Activated CD4-positive, alpha-beta memory T cell treated with anti-CD3 and anti-CD28 coated beads, Interleukin-2, amount 10 ng/mL, durations not matched to agents 7 days and 5 days (primary cell): ENCODE measurements around the gene CALN1. TPM values are rescaled to one million over a fixed set of nuclear protein-coding genes. Genes with fewer than 3 reads are reported as not detected.

Source experiments
- CTCF ChIA-PET: fragments of 350-600 bp; sonication (Branson Sonifier 250); formaldehyde crosslinking; loops from one replicate; lab custom pipeline; 2021; ENCODE audit warnings: antibody characterized with exemption, inconsistent platforms; lab: Charles Lee
- POLR2A ChIA-PET: fragments of 350-600 bp; sonication (Branson Sonifier 250); formaldehyde crosslinking; loops from one replicate; lab custom pipeline; 2021; ENCODE audit warnings: antibody characterized with exemption; lab: Charles Lee
- DNase-seq: peaks from one replicate; pipeline ENCODE4 v3.0.0-alpha.2; 2020
- H3K27ac Mint-ChIP-seq: one replicate; pipeline ENCODE4 v1.8.0; 2021; ENCODE audit warnings: mild to moderate bottlenecking, mixed read lengths
- H3K27me3 Mint-ChIP-seq: one replicate; pipeline ENCODE4 v1.8.0; 2021; ENCODE audit warnings: mixed read lengths
- H3K36me3 Mint-ChIP-seq: one replicate; pipeline ENCODE4 v1.8.0; 2021; ENCODE audit warnings: low read depth, mixed read lengths
- H3K4me1 Mint-ChIP-seq: one replicate; pipeline ENCODE4 v1.8.0; 2021; ENCODE audit warnings: mixed read lengths
- H3K4me3 Mint-ChIP-seq: one replicate; pipeline ENCODE4 v1.8.0; 2021; ENCODE audit warnings: mild to moderate bottlenecking, mixed read lengths
- H3K9me3 Mint-ChIP-seq: one replicate; pipeline ENCODE4 v1.8.0; 2021; ENCODE audit warnings: mixed read lengths
- total RNA-seq, 2 experiments: library from RNA; stranded (reverse); gene quantifications; one replicate each; pipeline ENCODE4 v1.2.3, GENCODE V29; 2021

CALN1 gene
- total RNA-seq, 2 experiments from 2014 or later, result not detected

DNA sequence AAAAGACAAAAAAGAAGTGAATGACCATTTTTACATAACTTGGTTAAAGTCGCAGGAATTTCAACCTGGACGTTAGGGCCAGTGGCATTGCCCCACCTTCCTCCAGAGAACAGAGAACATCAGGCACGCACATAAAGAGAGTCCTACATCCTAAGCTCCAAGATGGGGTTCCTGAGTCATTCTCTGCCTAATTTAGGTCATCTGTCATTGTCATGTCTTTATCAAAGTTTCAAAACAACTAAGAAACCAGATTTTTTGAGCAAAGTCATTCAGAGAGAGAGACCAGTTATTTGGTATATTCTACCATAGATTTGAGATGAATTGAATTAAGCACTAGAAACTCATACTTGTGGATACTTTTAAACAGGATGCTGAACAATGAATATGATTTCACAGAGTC, 241.7 kb downstream of the CALN1 start:
- Mint-ChIP-seq H3K4me1 (no peaks in the 10 kb centered on the region), H3K27ac (no peak overlapping the region), H3K9me3 (peaks cover 21% of the 10 kb centered on the region), H3K36me3 (no peaks in the 10 kb centered on the region), H3K4me3 (no peak overlapping the region), H3K27me3 (no peaks in the 10 kb centered on the region)
- CTCF ChIA-PET, result no interaction called here
- DNase-seq, result no peak
- POLR2A ChIA-PET, result no interaction called here

DNA sequence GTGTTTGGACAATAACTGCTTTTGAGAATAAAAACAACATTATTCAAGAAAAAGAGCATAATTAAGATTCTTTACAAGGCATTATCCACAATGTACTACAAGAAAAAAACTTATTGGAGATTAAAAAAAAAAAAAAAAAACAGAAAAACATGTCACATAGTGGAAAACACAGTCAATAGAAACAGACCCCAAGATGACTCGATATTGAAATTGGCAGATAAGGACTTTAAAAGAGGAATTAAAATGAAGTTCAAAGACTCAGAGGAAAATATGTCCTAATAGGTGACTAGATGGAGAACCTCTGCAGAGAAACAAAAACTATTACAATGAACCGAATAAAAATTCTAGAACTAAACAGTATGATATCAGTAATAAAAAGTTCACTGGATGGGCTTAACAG, 248.9 kb downstream of the CALN1 start:
- Mint-ChIP-seq H3K27ac (no peak overlapping the region), H3K36me3 (no peaks in the 10 kb centered on the region), H3K9me3 (peaks cover 20% of the 10 kb centered on the region), H3K27me3 (no peaks in the 10 kb centered on the region), H3K4me1 (no peaks in the 10 kb centered on the region), H3K4me3 (no peak overlapping the region)
- DNase-seq, result no peak
- ChIA-PET POLR2A (no interaction called here), CTCF (no interaction called here)

DNA sequence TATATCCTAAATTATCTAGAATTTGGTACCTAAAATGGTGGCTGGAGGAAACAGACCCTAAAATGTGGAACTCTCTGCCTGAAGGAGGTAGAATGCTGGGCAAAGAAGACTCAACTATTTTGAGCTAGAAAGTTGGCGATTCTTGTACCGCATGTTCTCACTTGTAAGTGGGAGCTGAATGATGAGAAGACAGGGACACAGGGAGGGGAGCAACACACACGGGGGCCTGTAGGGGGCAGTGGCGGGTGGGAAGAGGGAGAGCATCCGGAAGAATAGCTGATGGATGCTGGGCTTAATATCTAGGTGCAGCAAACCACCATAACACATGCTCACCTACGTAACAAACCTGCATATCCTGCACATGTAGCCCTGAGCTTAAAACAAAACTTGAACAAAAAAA, 250.6 kb downstream of the CALN1 start:
- Mint-ChIP-seq H3K9me3 (peaks cover 15% of the 10 kb centered on the region), H3K36me3 (no peaks in the 10 kb centered on the region), H3K4me3 (no peak overlapping the region), H3K27ac (no peak overlapping the region), H3K4me1 (no peaks in the 10 kb centered on the region), H3K27me3 (no peaks in the 10 kb centered on the region)
- ChIA-PET CTCF (no interaction called here), POLR2A (no interaction called here)
- no peak for DNase-seq

DNA sequence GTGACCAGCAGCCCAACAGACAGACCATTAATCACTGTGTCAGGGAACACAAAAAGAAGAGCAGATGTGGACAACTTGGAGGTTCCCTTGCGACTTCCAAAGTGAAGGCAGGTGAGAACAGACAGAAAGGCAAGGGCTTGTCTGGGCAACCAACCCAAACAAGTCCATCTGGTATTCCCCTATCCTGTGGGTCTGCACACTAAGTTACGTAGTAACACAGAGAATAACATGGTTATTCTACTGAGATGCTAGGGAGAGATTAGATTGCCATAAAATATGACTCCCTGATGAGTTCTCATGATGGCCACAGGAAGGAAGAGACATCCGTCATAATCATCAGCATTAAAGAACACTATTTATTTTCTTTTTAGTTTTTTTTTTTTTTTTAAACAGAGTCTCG, 252.2 kb downstream of the CALN1 start:
- no peaks in the 10 kb centered on the region for H3K27me3 Mint-ChIP-seq
- POLR2A ChIA-PET, result no interaction called here

GRCh38 chr7:72156671-72157070, 255.5 kb downstream of the CALN1 start:
- CTCF ChIA-PET, result no interaction called here
- POLR2A ChIA-PET, result no interaction called here
- Mint-ChIP-seq H3K27me3 (no peaks in the 10 kb centered on the region), H3K27ac (no peak overlapping the region), H3K9me3 (peaks cover 9% of the 10 kb centered on the region), H3K4me3 (no peak overlapping the region), H3K36me3 (no peaks in the 10 kb centered on the region), H3K4me1 (no peaks in the 10 kb centered on the region)
- DNase-seq, result no peak

More for the DNA sequence above, 252.2 kb downstream of the CALN1 start:
- CTCF ChIA-PET, result no interaction called here
- Mint-ChIP-seq H3K4me1 (no peaks in the 10 kb centered on the region), H3K27ac (no peak overlapping the region), H3K9me3 (peaks cover 11% of the 10 kb centered on the region), H3K36me3 (no peaks in the 10 kb centered on the region), H3K4me3 (no peak overlapping the region)
- no peak for DNase-seq

DNA sequence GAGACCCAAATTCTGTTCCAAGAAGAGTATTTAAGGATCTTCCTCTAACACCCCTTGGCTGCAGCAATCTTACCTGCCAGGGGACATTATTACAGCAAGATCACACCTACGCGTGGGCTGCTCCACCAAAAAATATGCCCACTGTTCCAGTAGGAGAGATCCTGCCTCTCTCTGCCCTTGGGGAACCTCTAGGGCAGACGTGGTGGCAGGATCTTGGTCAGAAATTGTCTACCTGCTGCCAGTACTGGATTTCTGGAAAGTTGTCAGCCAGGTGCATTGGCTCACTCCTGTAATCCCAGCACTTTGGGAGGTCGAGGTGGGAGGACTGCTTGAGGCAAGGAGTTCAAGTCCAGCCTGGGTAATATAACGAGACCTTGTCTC, 259.0 kb downstream of the CALN1 start:
- Mint-ChIP-seq H3K4me3 (no peak overlapping the region), H3K4me1 (no peaks in the 10 kb centered on the region), H3K27me3 (no peaks in the 10 kb centered on the region), H3K27ac (no peak overlapping the region), H3K36me3 (no peaks in the 10 kb centered on the region), H3K9me3 (peaks cover 14% of the 10 kb centered on the region)
- ChIA-PET POLR2A (no interaction called here), CTCF (no interaction called here)
- no peak for DNase-seq

GRCh38 chr7:72152161-72153131, 259.7 kb downstream of the CALN1 start:
- Mint-ChIP-seq H3K27me3 (no peaks in the 10 kb centered on the region), H3K9me3 (peaks cover 14% of the 10 kb centered on the region), H3K27ac (no peak overlapping the region), H3K4me1 (no peaks in the 10 kb centered on the region), H3K4me3 (no peak overlapping the region), H3K36me3 (no peaks in the 10 kb centered on the region)
- DNase-seq, result no peak
- POLR2A ChIA-PET, result no interaction called here
- CTCF ChIA-PET, result no interaction called here

- no peaks in the 10 kb centered on the region for H3K4me1 Mint-ChIP-seq
- ChIA-PET POLR2A (no interaction called here), CTCF (no interaction called here)
- H3K9me3 Mint-ChIP-seq, result peaks cover 18% of the 10 kb centered on the region
- no peak for DNase-seq
- no peaks in the 10 kb centered on the region for H3K36me3 Mint-ChIP-seq
- H3K27ac Mint-ChIP-seq, result no peak overlapping the region
- H3K27me3 Mint-ChIP-seq, result no peaks in the 10 kb centered on the region
- H3K4me3 Mint-ChIP-seq, result no peak overlapping the region
These were observed 271.6 kb downstream of the CALN1 start for GRCh38 chr7:72140566-72140965.

DNA sequence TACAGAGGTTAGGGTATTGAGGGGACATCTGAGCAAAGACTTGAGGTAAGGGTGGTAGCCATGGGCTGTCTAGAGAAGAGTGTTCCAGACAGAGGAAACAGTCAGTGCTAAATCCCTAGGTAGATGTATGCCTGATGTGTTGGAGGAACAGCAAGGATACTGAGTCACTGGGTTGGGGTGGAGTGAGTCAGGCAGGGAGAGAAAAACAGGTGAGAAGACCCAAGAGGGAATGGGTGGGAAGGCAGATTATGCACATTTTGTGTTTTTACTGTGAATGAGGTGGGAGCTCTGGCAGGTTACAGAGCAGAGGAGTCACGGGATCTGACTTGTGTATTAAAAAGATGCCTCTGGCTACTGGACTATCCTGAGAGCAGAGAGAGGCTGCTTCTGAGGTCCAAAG, 285.0 kb downstream of the CALN1 start:
- Mint-ChIP-seq H3K4me1 (no peaks in the 10 kb centered on the region), H3K27me3 (no peaks in the 10 kb centered on the region), H3K36me3 (no peaks in the 10 kb centered on the region), H3K9me3 (peaks cover 14% of the 10 kb centered on the region), H3K4me3 (no peak overlapping the region), H3K27ac (no peak overlapping the region)
- POLR2A ChIA-PET, result no interaction called here
- DNase-seq, result no peak
- CTCF ChIA-PET, result no interaction called here

GRCh38 chr7:72123913-72124312, 288.2 kb downstream of the CALN1 start:
- Mint-ChIP-seq H3K36me3 (no peaks in the 10 kb centered on the region), H3K9me3 (peaks cover 9% of the 10 kb centered on the region), H3K27me3 (no peaks in the 10 kb centered on the region), H3K27ac (no peak overlapping the region), H3K4me1 (no peaks in the 10 kb centered on the region), H3K4me3 (no peak overlapping the region)
- DNase-seq, result no peak
- CTCF ChIA-PET, result no interaction called here
- POLR2A ChIA-PET, result no interaction called here

DNA sequence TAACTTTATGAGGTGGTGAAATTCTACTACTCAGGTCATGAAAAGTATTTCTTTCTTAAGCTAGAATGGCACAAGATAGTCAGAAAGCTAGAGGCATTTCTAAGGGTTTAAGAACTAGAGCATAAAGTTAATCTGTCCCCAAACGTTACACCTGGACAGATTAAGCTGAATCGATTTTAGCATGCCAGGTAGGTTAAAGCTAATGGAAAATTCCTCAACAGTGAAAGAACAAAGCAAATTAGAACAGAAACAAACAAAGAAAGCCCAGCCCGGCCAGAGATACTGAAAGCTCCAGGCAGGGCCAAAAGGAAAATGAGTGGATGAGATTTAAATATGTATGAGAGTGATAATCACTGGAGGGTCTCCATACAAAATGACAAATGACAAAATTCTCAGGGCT, 293.8 kb downstream of the CALN1 start:
- H3K36me3 Mint-ChIP-seq, result no peaks in the 10 kb centered on the region
- CTCF ChIA-PET, result no interaction called here
- H3K4me1 Mint-ChIP-seq, result no peaks in the 10 kb centered on the region
- no peak for DNase-seq
- no peaks in the 10 kb centered on the region for H3K27me3 Mint-ChIP-seq
- H3K9me3 Mint-ChIP-seq, result peaks cover 24% of the 10 kb centered on the region
- POLR2A ChIA-PET, result no interaction called here
- no peak overlapping the region for H3K27ac Mint-ChIP-seq
- no peak overlapping the region for H3K4me3 Mint-ChIP-seq

GRCh38 chr7:72114129-72114528, 298.0 kb downstream of the CALN1 start:
- Mint-ChIP-seq H3K9me3 (peaks cover 32% of the 10 kb centered on the region), H3K36me3 (no peaks in the 10 kb centered on the region), H3K27me3 (no peaks in the 10 kb centered on the region), H3K4me3 (no peak overlapping the region), H3K4me1 (no peaks in the 10 kb centered on the region), H3K27ac (no peak overlapping the region)
- POLR2A ChIA-PET, result no interaction called here
- CTCF ChIA-PET, result no interaction called here
- DNase-seq, result no peak

DNA sequence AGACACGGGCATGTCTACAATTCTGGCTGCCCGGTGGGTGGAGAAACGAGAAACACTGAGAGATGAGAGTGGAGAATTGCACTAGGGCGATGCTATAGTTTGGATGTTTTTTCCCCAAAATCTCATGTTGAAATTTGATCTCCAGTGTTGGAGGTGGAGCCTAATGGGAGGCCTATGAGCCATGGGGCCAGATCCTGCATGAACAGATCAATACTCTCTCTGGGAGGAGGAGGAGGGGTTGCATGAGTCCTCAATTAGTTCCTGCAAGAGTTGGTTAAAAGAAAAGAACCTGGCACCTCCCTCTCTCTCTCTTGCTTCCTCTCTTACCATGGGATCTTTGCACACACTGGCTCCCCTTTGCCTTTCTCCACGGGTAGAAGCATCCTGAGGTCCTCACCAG, 299.1 kb downstream of the CALN1 start:
- H3K4me1 Mint-ChIP-seq, result no peaks in the 10 kb centered on the region
- no peaks in the 10 kb centered on the region for H3K36me3 Mint-ChIP-seq
- no peak for DNase-seq
- peaks cover 38% of the 10 kb centered on the region for H3K9me3 Mint-ChIP-seq
- CTCF ChIA-PET, result no interaction called here
- POLR2A ChIA-PET, result no interaction called here
- H3K4me3 Mint-ChIP-seq, result no peak overlapping the region
- no peak overlapping the region for H3K27ac Mint-ChIP-seq
- no peaks in the 10 kb centered on the region for H3K27me3 Mint-ChIP-seq

GRCh38 chr7:72112530-72112929, 299.6 kb downstream of the CALN1 start:
- Mint-ChIP-seq H3K36me3 (no peaks in the 10 kb centered on the region), H3K4me1 (no peaks in the 10 kb centered on the region), H3K27ac (no peak overlapping the region), H3K27me3 (no peaks in the 10 kb centered on the region), H3K4me3 (no peak overlapping the region), H3K9me3 (peaks cover 41% of the 10 kb centered on the region)
- DNase-seq, result no peak
- ChIA-PET POLR2A (no interaction called here), CTCF (no interaction called here)
